ENCODE data around the gene FAM193B.

- TF ChIP-seq CTCF (IDR thresholded peaks at IDR 0.05; ENCODE audit: low read depth, low read length, poor library complexity, severe bottlenecking), result no peak
- TF ChIP-seq EZH2phosphoT487 (IDR thresholded peaks at IDR 0.05; ENCODE audit: borderline replicate concordance, low read length), result no peak
Observed at GRCh38 chr5:177516601-177517568, 37.5 kb downstream of the FAM193B start, which contains the start of gene DDX41.
